ENCODE results near the gene CAPZB. TPM values are rescaled to one million over a fixed set of nuclear protein-coding genes. Genes with fewer than 3 reads are reported as not detected.
"Not testable (repeated sequence)": the region's sequence is repeated elsewhere in the genome, so short reads cannot be mapped to it uniquely, and the experiment has no call there.

CAPZB gene
- total and polyA plus RNA-seq, 11 donors = 77.8 to 348 (median 237) TPM

- ATAC-seq = peak; percentile 84 to 88 (median 86)
- intact Hi-C loops (cut with DNase I) = loop anchor here in 4 of 10 donors (5.0 to 10.0 kb wide), 4 partner anchors 48 to 133 kb away; no protein-coding TSS in a partner anchor
Measured at GRCh38 chr1:19514391-19514831, 29.1 kb upstream of the CAPZB start.

GRCh38 chr1:19512545-19512944 is 27.2 kb upstream of the CAPZB start:
- Histone ChIP-seq H3K4me1 (peaks cover 0 to 51% (median 8%) of the 10 kb centered on the region in 12 donors), H3K9me3 (no peaks in the 10 kb centered on the region), H3K4me3 (no peak overlapping the region), H3K27me3 (no peaks in the 10 kb centered on the region), H3K36me3 (no peaks in the 10 kb centered on the region), H3K27ac (peak overlapping the region in 1 of 12 donors; percentile 15)
- DNase-seq (no peak), ATAC-seq (no peak)
- intact Hi-C loops (cut with DNase I) = loop anchor here in 4 of 10 donors (5.0 to 10.0 kb wide), 4 partner anchors 50 to 135 kb away; no protein-coding TSS in a partner anchor
- WGBS, 4 donors = 22 to 41% (median 33%) methylated on average over 2 of the region's 2 CpGs
- TF ChIP-seq POLR2A (IDR thresholded peaks at IDR 0.05) (no peak), CTCF (IDR thresholded peaks at IDR 0.05) (no peak)

More at GRCh38 chr1:19514391-19514831, 29.1 kb upstream of the CAPZB start:
- Histone ChIP-seq H3K9me3 (no peaks in the 10 kb centered on the region), H3K36me3 (no peaks in the 10 kb centered on the region), H3K27me3 (no peaks in the 10 kb centered on the region), H3K27ac (peak overlapping the region in 11 of 12 donors; percentile 36 to 85 (median 54)), H3K4me3 (no peak overlapping the region), H3K4me1 (peaks cover 0 to 37% (median 2%) of the 10 kb centered on the region in 12 donors)
- DNase-seq = peak; percentile 54 to 73 (median 68)
- whole genome bisulfite sequencing, 4 donors = 57 to 73% (median 71%) methylated on average over 7 of the region's 7 CpGs
- TF ChIP-seq CTCF (IDR thresholded peaks at IDR 0.05) = no peak
- no peak for TF ChIP-seq POLR2A (IDR thresholded peaks at IDR 0.05)

GRCh38 chr1:19511116-19511515 is 25.8 kb upstream of the CAPZB start:
- intact Hi-C loops (cut with DNase I) = loop anchor here in 4 of 10 donors (5.0 to 10.0 kb wide), 4 partner anchors 51 to 136 kb away; no protein-coding TSS in a partner anchor
- peaks cover 3 to 57% (median 16%) of the 10 kb centered on the region in 12 donors for H3K4me1 ChIP-seq

GRCh38 chr1:19509647-19510046 is 24.3 kb upstream of the CAPZB start:
- not testable (repeated sequence) for ATAC-seq
- intact Hi-C loops (cut with DNase I) = loop anchor here in 4 of 10 donors (5.0 to 10.0 kb wide), 4 partner anchors 53 to 138 kb away; no protein-coding TSS in a partner anchor

More at GRCh38 chr1:19511116-19511515, 25.8 kb upstream of the CAPZB start:
- TF ChIP-seq POLR2A (IDR thresholded peaks at IDR 0.05) (no peak), CTCF (IDR thresholded peaks at IDR 0.05) (no peak)
- H3K9me3 ChIP-seq = no peaks in the 10 kb centered on the region
- H3K36me3 ChIP-seq = no peaks in the 10 kb centered on the region
- peak overlapping the region in 1 of 12 donors; percentile 28 for H3K27ac ChIP-seq
- H3K27me3 ChIP-seq = no peaks in the 10 kb centered on the region
- no peak overlapping the region for H3K4me3 ChIP-seq
- DNase-seq (no peak), ATAC-seq (no peak)

More at GRCh38 chr1:19509647-19510046, 24.3 kb upstream of the CAPZB start:
- H3K9me3 ChIP-seq, H3K36me3 ChIP-seq, H3K27me3 ChIP-seq, DNase-seq, H3K4me3 ChIP-seq: not testable (repeated sequence)
- Histone ChIP-seq H3K4me1 (peaks cover 12 to 70% (median 28%) of the 10 kb centered on the region in 12 donors), H3K27ac (peak overlapping the region in 6 of 12 donors; percentile 29 to 81 (median 41))
- 69 to 96% (median 95%) methylated on average over 8 of the region's 8 CpGs for WGBS, 4 donors
